HepG2 (cell line): ENCODE data around the gene IMP3. TPM values are rescaled to one million over a fixed set of nuclear protein-coding genes. Genes with fewer than 3 reads are reported as not detected.

Experiments
- ATAC-seq: fragments of 200-7000 bp; cut with Tn5 transposase; 3 replicates; pipeline ENCODE4 v1.9.1; 2020; ENCODE audit warnings: mild to moderate bottlenecking, moderate library complexity
- BruUV-seq: library from RNA; stranded (reverse); fragments of 400-500 nt; replicated peaks from 2 replicates; lab custom pipeline; 2021; lab: Mats Ljungman, UMichigan
- CTCF ChIA-PET: fragments of 300-600 bp; formaldehyde crosslinking; extraction: SDS; loops from one replicate; lab custom pipeline; 2021; ENCODE audit warnings: low total read pairs, inconsistent platforms, low intra/inter-chr PET ratio; lab: Yijun Ruan, JAX
- POLR2A ChIA-PET: fragments of 350-600 bp; sonication (Branson Sonifier 250); formaldehyde crosslinking; loops from one replicate; lab custom pipeline; 2020; ENCODE audit warnings: antibody characterized with exemption, inconsistent platforms; lab: Yijun Ruan, JAX
- DNase-seq: peaks from one replicate; pipeline ENCODE4 v3.0.0-alpha.2; 2015; ENCODE audit warnings: low spot score
- FAIRE-seq: peaks from 3 replicates; lab custom pipeline; 2011; peaks lifted over from hg19 to GRCh38; lab: Jason Lieb, UNC
- H2AFZ ChIP-seq: one replicate; pipeline ENCODE4 v1.6.1; 2011; ENCODE audit warnings: low read length, inconsistent platforms
- H3K27ac ChIP-seq: fragments of 300-600 bp; 3 replicates; pipeline ENCODE4 v1.8.0; 2011; ENCODE audit warnings: mixed run types, mild to moderate bottlenecking, mixed read lengths, low read length, inconsistent platforms; ENCODE audit not compliant: insufficient read depth; ENCODE audit errors: extremely low read length
- H3K27me3 ChIP-seq, 2 experiments: fragments of 200-600 bp in 1 of 2; 2 replicates in 1 of 2; 3 replicates in 1 of 2; pipeline versions ENCODE4 v1.6.0 to v1.8.0; 2011; ENCODE audit warnings: low read length in 2 of 2, mild to moderate bottlenecking in 2 of 2, moderate library complexity in 2 of 2, inconsistent platforms in 1 of 2; ENCODE audit not compliant: insufficient read depth in 2 of 2, control insufficient read depth in 1 of 2
- H3K36me3 ChIP-seq, 2 experiments: fragments of 200-600 bp in 1 of 2; replicated peaks in 1 of 2; 2 replicates in 1 of 2; 3 replicates in 1 of 2; pipeline versions ENCODE4 v1.5.1 to v1.8.0; 2011; ENCODE audit warnings: low read length in 2 of 2, inconsistent platforms in 1 of 2; ENCODE audit not compliant: insufficient read depth in 2 of 2, control insufficient read depth in 1 of 2
- H3K4me1 ChIP-seq: 2 replicates; pipeline ENCODE4 v1.5.1; 2012; ENCODE audit warnings: low read length, inconsistent platforms; ENCODE audit not compliant: insufficient read depth
- H3K4me2 ChIP-seq: 2 replicates; pipeline ENCODE4 v1.6.0; 2011; ENCODE audit warnings: low read depth, low read length, inconsistent platforms
- H3K4me3 ChIP-seq, 3 experiments: fragments of 200-600 bp in 1 of 3; sonication (generic), shearing (Covaris generic) in 1 of 3; replicated peaks in 1 of 3; 2 replicates each; pipeline ENCODE4 v1.5.1; 2011 to 2016; ENCODE audit warnings: low read length in 3 of 3, inconsistent platforms in 2 of 3, low read depth in 2 of 3, mild to moderate bottlenecking in 2 of 3, control low read depth in 1 of 3, mixed read lengths in 1 of 3; ENCODE audit not compliant: insufficient read depth in 1 of 3
- H3K79me2 ChIP-seq: one replicate; pipeline ENCODE4 v1.6.1; 2011; ENCODE audit warnings: low read length, inconsistent platforms; ENCODE audit not compliant: insufficient read depth
- H3K9ac ChIP-seq: 2 replicates; pipeline ENCODE4 v1.6.0; 2011; ENCODE audit warnings: mild to moderate bottlenecking, low read depth, low read length, inconsistent platforms; ENCODE audit not compliant: insufficient read depth
- H3K9me3 ChIP-seq: 2 replicates; pipeline ENCODE4 v1.5.1; 2012; ENCODE audit warnings: mild to moderate bottlenecking, low read length
- H4K20me1 ChIP-seq: 2 replicates; pipeline ENCODE4 v1.6.0; 2011; ENCODE audit warnings: inconsistent platforms, mild to moderate bottlenecking, low read length, moderate library complexity; ENCODE audit not compliant: insufficient read depth
- CENPX ChIP-seq: sonication (generic); formaldehyde crosslinking; IDR thresholded peaks from 2 replicates; pipeline ENCODE4 v1.9.0; 2021; ENCODE audit warnings: mild to moderate bottlenecking, missing genetic modification reagents, moderate library complexity
- ELF4 ChIP-seq: sonication (generic); formaldehyde crosslinking; IDR thresholded peaks from 2 replicates; pipeline ENCODE4 v1.5.0; 2020; ENCODE audit warnings: missing genetic modification reagents, mild to moderate bottlenecking, moderate library complexity, borderline replicate concordance
- MED1 ChIP-seq: sonication (generic); formaldehyde crosslinking; IDR thresholded peaks from 2 replicates; pipeline ENCODE4 v1.4.0; 2020; ENCODE audit warnings: missing genetic modification reagents
- PAF1 ChIP-seq: IDR thresholded peaks from 2 replicates; pipeline ENCODE4 v1.6.1; 2016; ENCODE audit warnings: missing genetic modification reagents, missing compliant biosample characterization
- RBM22 ChIP-seq: fragments of 200-400 bp; formaldehyde crosslinking; optimal IDR thresholded peaks from 2 replicates; pipeline ENCODE3; 2017; ENCODE audit warnings: mild to moderate bottlenecking, low read length, moderate library complexity
- SMYD3 ChIP-seq: sonication (generic); formaldehyde crosslinking; IDR thresholded peaks from 2 replicates; pipeline ENCODE4 v1.8.1; 2023; ENCODE audit warnings: mild to moderate bottlenecking, missing genetic modification reagents
- ZBTB7B ChIP-seq: sonication (generic); formaldehyde crosslinking; IDR thresholded peaks from 2 replicates; pipeline ENCODE4 v1.4.0; 2020; ENCODE audit warnings: missing genetic modification reagents
- ZNF274 ChIP-seq: sonication (generic); formaldehyde crosslinking; IDR thresholded peaks from 2 replicates; pipeline ENCODE4 v1.5.1; 2020; ENCODE audit warnings: mild to moderate bottlenecking, missing genetic modification reagents
- ZNF451 ChIP-seq: sonication (generic); formaldehyde crosslinking; IDR thresholded peaks from 2 replicates; pipeline ENCODE4 v1.5.0; 2020; ENCODE audit warnings: mild to moderate bottlenecking, missing genetic modification reagents
- ZNF777 ChIP-seq: sonication (generic); formaldehyde crosslinking; IDR thresholded peaks from 2 replicates; pipeline ENCODE4 v1.4.0; 2020; ENCODE audit warnings: missing genetic modification reagents
- in situ Hi-C: cut with HindIII; loops from 2 replicates; pipeline ENCODE4 v1.10.0; 2017; ENCODE audit warnings: low pct_unique_long_range_greater_than_20kb; ENCODE audit not compliant: extremely low pct_ligation_motif_present
- intact Hi-C: fragments of 100-400 bp; cut with micrococcal nuclease; formaldehyde crosslinking; loops from one replicate; pipeline ENCODE4 v1.10.0; 2022; ENCODE audit not compliant: unreplicated experiment
- polyA plus RNA-seq, 8 experiments: library from polyadenylated mRNA; depleted of rRNA in 3 of 8; stranded (reverse) in 7 of 8; unstranded in 1 of 8; fragments of >200 nt; fragmentation: Illumina TruSeq in 4 of 8; extraction: Trizol in 4 of 8; gene quantifications; 2 replicates each; pipeline versions ENCODE4 v1.2.1 to v1.2.3, GENCODE V29; 2011 to 2016; ENCODE audit warnings: low read depth in 4 of 8, missing spikeins in 1 of 8, mixed read lengths in 1 of 8; ENCODE audit not compliant: insufficient read depth in 1 of 8
- total RNA-seq, 5 experiments: library from RNA; depleted of rRNA; stranded (reverse); fragments of >200 nt; fragmentation: Illumina TruSeq; extraction: Trizol; gene quantifications; 2 replicates each; pipeline ENCODE4 v1.2.3, GENCODE V29; 2016; ENCODE audit warnings: low read depth in 1 of 5
- TF ChIP-seq, protein P1 (sequence below): sonication (generic); formaldehyde crosslinking; IDR thresholded peaks from 2 replicates; pipeline ENCODE4 v1.5.1; 2020; ENCODE audit warnings: missing genetic modification reagents, mild to moderate bottlenecking, borderline replicate concordance
- TF ChIP-seq, protein P2 (sequence below): sonication (generic); formaldehyde crosslinking; IDR thresholded peaks from 2 replicates; pipeline ENCODE4 v1.4.0; 2020; ENCODE audit warnings: missing genetic modification reagents
- TF ChIP-seq, protein P3 (sequence below): sonication (generic); formaldehyde crosslinking; IDR thresholded peaks from 2 replicates; pipeline ENCODE4 v1.4.0; 2020; ENCODE audit warnings: mild to moderate bottlenecking, missing genetic modification reagents
- TF ChIP-seq, protein P4 (sequence below): sonication (generic); formaldehyde crosslinking; conservative IDR thresholded peaks from 2 replicates; pipeline ENCODE4 v1.4.0; 2020; ENCODE audit warnings: missing genetic modification reagents

Gene IMP3
- total and polyA plus RNA-seq, 2 of the 13 experiments (the other 11 are each of a cell fraction or from before 2014, with no cell fraction given), result 38.3 to 143 TPM

DNA sequence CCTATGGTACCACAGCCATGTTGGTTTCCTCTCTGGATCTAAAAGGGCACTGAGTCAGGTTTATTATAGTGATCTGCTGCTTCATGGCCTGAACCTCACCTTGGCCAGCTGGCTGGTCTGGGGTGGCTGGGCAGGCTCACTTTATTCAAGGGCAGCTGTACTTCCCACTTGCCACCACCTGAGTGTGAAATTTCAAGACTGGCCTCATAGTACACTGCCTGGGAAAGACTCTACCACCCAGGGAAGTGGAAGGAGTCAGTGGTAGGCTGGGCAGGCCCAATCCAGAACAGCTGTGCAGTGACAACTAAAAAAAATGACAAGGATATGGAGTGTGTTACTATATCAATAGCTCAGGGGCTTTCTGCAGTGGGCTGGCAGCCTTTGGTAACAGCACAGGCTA is 23.3 kb downstream of the IMP3 start:
- Histone ChIP-seq H3K9ac (no peak overlapping the region), H4K20me1 (no peaks in the 10 kb centered on the region), H3K27me3 (no peaks in the 10 kb centered on the region), H3K4me3 (no peak overlapping the region), H2AFZ (no peak overlapping the region), H3K79me2 (no peaks in the 10 kb centered on the region), H3K36me3 (peaks cover 7 to 40% of the 10 kb centered on the region in 2 experiments), H3K27ac (no peak overlapping the region), H3K4me2 (no peak overlapping the region), H3K4me1 (no peaks in the 10 kb centered on the region), H3K9me3 (no peaks in the 10 kb centered on the region)
- DNase-seq, result no peak
- in situ Hi-C loops (no loop called here), intact Hi-C loops (no loop called here)
- ChIA-PET POLR2A (no interaction called here), CTCF (no interaction called here)
- no peak for TF ChIP-seq SMYD3
- no peak for TF ChIP-seq ZNF451 (CRISPR knock-in tag)
- TF ChIP-seq, protein P1, sequence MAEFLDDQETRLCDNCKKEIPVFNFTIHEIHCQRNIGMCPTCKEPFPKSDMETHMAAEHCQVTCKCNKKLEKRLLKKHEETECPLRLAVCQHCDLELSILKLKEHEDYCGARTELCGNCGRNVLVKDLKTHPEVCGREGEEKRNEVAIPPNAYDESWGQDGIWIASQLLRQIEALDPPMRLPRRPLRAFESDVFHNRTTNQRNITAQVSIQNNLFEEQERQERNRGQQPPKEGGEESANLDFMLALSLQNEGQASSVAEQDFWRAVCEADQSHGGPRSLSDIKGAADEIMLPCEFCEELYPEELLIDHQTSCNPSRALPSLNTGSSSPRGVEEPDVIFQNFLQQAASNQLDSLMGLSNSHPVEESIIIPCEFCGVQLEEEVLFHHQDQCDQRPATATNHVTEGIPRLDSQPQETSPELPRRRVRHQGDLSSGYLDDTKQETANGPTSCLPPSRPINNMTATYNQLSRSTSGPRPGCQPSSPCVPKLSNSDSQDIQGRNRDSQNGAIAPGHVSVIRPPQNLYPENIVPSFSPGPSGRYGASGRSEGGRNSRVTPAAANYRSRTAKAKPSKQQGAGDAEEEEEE (CRISPR knock-in tag), result no peak
- TF ChIP-seq, protein P2, sequence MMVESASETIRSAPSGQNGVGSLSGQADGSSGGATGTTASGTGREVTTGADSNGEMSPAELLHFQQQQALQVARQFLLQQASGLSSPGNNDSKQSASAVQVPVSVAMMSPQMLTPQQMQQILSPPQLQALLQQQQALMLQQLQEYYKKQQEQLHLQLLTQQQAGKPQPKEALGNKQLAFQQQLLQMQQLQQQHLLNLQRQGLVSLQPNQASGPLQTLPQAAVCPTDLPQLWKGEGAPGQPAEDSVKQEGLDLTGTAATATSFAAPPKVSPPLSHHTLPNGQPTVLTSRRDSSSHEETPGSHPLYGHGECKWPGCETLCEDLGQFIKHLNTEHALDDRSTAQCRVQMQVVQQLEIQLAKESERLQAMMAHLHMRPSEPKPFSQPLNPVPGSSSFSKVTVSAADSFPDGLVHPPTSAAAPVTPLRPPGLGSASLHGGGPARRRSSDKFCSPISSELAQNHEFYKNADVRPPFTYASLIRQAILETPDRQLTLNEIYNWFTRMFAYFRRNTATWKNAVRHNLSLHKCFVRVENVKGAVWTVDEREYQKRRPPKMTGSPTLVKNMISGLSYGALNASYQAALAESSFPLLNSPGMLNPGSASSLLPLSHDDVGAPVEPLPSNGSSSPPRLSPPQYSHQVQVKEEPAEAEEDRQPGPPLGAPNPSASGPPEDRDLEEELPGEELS, result no peak
- TF ChIP-seq MED1 (CRISPR knock-in tag), result no peak
- TF ChIP-seq, protein P3, sequence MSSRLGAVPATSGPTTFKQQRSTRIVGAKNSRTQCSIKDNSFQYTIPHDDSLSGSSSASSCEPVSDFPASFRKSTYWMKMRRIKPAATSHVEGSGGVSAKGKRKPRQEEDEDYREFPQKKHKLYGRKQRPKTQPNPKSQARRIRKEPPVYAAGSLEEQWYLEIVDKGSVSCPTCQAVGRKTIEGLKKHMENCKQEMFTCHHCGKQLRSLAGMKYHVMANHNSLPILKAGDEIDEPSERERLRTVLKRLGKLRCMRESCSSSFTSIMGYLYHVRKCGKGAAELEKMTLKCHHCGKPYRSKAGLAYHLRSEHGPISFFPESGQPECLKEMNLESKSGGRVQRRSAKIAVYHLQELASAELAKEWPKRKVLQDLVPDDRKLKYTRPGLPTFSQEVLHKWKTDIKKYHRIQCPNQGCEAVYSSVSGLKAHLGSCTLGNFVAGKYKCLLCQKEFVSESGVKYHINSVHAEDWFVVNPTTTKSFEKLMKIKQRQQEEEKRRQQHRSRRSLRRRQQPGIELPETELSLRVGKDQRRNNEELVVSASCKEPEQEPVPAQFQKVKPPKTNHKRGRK (CRISPR knock-in tag), result no peak
- TF ChIP-seq ELF4 (CRISPR knock-in tag), result no peak
- no peak for TF ChIP-seq ZNF274 (CRISPR knock-in tag)
- no peak for TF ChIP-seq ZNF777 (CRISPR knock-in tag)
- TF ChIP-seq RBM22, result no peak
- TF ChIP-seq, protein P4, sequence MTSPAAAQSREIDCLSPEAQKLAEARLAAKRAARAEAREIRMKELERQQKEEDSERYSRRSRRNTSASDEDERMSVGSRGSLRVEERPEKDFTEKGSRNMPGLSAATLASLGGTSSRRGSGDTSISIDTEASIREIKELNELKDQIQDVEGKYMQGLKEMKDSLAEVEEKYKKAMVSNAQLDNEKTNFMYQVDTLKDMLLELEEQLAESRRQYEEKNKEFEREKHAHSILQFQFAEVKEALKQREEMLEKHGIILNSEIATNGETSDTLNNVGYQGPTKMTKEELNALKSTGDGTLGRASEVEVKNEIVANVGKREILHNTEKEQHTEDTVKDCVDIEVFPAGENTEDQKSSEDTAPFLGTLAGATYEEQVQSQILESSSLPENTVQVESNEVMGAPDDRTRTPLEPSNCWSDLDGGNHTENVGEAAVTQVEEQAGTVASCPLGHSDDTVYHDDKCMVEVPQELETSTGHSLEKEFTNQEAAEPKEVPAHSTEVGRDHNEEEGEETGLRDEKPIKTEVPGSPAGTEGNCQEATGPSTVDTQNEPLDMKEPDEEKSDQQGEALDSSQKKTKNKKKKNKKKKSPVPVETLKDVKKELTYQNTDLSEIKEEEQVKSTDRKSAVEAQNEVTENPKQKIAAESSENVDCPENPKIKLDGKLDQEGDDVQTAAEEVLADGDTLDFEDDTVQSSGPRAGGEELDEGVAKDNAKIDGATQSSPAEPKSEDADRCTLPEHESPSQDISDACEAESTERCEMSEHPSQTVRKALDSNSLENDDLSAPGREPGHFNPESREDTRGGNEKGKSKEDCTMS (CRISPR knock-in tag), result no peak
- no peak for TF ChIP-seq CENPX (CRISPR knock-in tag)
- TF ChIP-seq PAF1 (CRISPR knock-in tag), result no peak
- no peak for TF ChIP-seq ZBTB7B (CRISPR knock-in tag)
- no peak for FAIRE-seq
- BruUV-seq, result TSS peak; percentile 57
- no peak for ATAC-seq
